Measurements from ENCODE around the gene CHD6.

CHD6 gene

DNA sequence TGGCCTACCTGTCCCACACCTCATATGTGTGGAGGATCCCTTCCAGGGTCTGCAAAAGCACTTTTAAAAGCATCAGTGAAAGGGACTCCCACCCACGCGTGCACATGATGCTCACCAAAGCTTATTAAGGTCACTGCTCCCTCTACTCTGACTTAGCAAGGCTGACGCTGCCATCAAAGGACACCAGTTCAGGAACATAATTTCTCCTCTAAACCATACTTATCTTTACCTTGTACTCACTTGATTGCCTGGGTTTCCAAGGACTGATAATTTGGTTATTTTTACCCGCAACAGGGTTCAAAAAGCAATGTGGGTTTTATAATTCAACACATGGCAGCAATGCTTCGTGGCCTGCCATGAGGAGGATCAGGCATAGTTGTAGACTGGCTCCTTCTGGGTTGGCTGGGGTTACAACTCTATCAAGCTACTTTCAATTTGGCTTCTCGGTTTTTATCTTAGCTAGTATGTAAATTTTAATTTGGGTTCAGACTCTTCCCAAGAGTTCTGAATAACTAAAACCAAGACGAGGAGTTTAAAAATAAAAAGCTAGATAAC lies 199.4 kb downstream of the CHD6 start:
- no peak for DNase-seq

DNA sequence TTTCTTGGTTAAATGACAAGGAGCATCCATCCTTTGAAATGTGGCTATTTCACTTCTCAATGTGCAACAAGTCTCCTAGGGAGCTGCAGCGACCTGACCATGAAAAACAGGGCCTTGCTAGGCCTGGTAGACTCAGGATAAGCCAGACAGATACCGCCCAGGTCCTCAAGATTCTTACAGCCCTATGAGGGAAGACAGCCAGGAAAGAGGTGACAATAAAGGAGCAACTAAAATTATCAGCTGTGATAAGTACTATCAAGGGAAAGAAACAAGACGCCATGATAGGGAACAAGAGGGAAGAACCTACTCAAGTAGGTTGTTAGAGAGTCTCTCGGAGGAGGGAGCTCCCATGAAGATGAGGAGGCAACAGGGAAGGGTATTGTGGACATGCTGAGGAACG lies 200.1 kb downstream of the CHD6 start:
- DNase-seq, result no peak

DNA sequence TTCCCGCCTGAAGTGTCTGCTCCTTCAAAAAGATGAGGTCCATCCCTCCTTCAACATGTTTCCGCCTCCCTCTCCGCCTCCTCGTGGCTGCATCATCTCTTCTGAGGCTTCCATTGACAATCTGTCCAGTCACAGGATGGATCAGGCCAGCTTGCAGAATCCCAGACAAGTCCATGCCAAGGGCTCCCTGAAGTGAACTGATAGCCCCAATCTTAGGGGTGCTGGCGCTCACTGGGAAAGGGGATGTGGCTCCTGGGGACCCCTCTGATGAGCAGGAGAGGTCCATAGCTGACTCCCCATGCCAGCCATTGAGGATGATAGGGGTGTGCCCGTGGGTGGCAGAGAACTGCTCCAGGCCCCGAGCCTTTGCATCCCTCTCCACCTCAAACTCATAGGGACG lies 203.0 kb downstream of the CHD6 start:
- DNase-seq, result no peak

DNA sequence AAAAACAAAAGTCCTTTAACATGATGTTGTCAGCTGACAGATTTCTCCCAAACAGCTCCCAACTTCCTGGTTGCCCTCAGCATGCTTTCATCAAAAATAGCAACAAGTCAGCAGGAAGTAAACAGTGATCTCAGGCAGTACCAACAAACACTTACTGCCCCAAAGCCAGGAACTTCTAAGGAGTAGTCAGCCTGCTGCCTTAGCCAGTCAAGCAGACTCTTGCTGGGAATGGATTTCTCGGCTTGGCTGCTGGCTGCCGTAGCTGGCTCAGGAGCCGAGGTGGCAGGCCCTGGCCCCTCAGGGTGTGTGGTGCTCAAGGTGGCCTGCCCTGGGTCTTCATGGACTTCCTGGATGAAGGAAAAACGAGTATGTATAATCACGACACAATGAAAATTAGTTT lies 205.0 kb downstream of the CHD6 start:
- DNase-seq, result no peak

DNA sequence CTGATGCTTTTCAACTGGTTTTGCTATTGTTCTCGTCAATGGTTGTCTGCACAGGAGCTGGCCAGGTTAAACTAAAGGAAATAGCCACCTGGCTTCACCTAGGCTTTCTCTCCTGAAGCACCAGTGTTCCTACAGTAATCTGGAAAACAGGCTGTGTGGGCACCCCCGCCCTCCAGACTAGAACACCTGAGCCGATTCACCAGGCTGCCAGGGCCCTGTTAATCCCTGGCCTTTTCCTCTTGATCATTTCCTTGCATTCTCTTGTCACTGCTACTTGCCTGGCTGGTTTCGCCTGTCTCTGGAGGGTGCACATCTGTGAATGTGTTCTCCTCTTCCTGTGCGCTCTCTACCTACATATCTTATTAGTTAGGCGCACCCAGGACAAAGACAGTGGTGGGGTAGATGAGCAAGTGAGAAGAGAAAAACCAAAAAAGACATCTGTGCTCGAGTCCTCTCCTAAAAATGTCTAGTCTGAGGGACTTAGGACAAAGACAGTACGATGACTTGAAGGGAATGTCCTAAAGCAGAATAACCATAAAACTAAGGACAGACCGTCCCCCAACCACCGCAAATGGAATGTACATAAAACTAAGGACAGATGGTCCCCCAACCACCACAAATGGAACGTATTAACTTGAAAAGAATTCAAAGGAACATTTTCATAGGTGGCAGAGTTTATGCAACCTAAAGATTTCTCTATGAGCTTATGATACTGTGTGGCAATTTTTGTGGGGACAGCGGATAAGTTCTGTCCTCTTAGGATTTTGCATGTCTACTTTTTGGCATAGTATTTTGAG lies 205.7 kb downstream of the CHD6 start:
- DNase-seq, result no peak

DNA sequence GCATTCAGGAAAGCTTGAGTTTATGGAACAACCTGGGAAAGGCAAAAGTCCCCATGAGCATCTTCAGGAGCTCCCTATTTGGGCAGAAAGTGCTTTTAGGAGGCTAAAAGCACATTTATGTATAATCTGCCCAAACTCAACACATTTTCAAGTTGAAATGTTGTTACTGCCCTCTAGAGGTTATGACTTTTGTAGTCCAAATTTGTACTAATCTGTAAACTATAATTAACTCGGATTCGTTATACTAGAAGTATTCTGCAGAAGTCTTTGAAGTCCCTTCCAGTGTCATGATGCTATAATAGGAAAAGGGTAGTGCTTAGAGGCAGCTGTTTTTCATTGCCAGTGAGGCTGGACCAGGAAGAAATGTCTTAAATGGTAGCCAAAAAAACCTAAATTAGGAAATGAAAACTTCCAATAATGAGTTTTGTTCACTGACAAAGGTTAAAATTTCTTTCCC lies 206.8 kb downstream of the CHD6 start:
- DNase-seq, result peak; percentile 18

DNA sequence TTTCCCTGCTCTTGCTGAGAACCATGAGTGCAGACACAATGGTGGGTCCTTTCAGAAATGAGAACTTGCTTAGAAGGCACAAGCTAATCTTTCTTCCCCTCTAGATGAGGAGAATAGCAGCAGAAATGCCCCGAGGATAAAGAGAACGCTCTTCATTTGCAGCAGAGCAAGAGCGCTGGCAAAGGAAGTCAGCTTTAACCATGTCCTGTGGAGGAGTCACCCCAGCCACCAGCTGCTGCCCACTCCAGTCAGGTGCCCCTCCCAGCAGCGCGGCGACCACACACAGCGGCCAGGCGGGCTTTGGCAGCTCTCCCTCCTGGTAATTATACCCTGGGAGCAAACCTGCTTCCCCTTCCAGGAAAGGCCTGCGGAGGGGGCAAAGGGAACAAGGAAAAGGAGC lies 209.2 kb downstream of the CHD6 start:
- no peak for DNase-seq

DNA sequence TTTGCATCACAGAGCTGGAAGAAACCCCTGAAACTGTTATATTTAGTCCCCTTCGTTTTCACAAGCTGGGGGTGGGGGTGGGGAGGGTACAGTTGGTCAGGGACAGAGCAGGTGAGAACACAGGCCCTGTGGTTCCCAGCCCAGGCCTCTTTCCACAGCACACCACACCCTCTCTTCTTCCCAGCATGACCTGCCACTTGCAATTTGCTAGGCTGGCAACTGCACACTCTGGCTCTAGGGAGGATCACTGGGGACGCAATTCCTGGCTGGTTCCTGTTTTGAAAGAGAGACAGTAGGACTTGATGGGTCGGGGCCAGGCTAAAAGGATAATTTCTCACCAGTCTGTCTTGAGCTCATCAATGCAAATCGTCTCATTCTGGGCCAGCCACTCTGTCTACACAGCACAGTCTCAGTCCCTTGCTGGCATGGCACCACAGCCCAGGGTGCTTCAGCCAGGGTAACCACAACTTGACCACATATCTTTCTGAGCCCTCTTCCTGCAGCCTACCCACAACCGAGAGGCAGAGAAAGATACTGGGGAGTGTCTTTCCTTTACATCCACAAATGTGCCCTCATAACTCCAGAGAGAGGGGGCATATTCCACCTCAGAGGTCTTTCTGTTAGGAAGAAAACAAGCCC lies 209.9 kb downstream of the CHD6 start:
- no peak for DNase-seq

DNA sequence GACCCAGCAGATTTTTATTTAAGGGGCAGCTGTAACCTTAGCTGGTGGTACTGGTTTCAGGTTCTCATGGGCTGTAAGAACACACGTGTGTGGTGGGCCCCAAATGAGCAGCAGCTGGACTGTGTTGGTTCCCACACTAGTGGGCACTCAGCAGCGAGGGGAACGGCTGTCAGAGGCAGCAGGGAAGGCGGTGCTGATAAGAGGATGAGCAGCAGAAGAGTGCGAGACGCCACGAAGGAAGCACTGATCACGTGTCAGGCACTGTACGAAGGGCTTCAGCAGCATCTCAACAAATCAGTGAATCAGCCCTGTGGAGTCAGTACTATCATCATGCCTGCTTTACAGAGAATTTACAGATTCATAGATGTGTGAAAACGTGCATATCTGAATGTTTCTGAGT lies 210.6 kb downstream of the CHD6 start:
- DNase-seq, result no peak

DNA sequence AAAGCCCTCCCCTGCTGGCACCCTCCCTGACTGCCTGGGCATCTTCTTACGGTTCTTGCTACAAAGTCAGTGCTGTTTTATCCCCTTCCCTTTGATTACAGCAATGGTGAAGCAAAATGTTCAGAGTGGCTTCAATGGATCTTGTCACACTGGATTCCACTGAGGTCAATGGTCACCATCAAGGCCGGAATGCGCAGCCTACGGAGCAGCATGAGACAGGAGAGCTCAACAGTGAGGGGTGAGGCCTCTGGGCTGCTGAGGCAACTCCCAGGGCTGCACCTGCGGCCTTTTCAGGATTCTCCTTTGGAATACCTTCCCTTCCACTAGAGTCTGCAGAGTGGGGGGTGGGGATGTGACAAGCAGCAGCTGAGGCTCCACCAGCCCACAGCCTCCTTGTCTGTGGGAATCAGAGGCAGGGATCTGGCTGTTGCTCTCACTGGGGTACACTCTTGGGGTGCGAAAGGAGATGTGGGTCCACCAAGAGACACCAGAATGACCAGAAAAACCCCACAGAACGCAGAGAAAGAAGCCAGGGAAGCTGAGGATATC lies 211.2 kb downstream of the CHD6 start:
- DNase-seq, result no peak

DNA sequence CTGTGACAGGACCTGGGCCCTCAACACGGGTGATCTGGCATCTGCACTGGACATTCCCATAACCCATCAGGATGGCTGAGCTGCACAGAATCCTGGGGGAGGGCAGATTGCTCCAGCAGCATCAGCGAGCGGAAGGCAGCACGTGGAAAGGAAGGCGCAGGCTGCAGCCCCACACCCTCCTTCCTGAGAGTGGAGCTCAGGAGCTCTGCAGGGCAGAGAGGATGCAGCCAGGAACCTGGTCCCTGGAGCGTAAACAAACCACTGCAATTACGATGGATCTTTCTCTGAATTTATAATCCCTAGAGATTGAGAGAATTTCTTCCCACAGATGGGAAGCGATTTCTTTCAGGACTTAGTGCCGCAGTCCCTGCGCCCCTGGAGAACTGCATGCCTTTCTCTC lies 211.8 kb downstream of the CHD6 start:
- DNase-seq, result no peak

DNA sequence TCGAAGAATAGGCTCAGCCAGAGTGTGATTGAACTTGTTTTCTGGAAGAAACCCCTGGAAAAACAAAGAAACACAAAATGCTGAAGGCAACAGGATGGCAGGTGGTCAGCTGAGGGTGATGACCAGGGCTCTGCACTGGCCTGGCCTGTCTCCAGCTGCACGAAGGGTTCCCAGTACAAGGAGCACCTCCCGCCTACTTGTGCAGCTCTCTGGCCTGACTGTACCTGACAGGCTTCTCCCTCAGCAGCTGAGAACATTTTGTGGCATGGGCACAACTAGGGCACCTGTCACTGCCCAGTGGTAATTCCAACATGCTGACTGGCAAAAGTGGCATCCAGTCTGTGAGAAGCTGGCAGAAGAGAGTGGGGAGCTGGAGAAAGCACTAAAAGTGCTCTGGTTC lies 212.7 kb downstream of the CHD6 start:
- DNase-seq, result no peak

DNA sequence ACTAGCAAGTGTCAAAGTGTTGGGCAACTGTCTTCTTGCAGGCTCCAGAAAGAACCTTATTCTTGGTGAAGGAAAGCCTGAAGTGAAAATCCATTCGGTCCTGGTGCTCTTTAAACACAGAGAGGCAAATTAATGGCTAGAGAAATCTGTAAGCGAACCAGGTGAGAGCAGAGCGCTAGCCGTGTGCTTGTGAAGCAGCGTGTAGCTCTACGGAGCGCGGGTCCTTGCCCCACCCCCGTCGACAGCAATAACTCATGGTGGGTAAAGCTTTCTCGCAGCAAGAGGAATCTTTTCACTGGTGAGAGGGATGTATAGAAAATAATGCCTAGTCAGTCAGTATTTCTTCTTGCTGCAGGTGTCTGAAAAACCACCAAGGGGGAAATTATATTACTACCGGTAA lies 214.6 kb downstream of the CHD6 start:
- DNase-seq, result no peak

DNA sequence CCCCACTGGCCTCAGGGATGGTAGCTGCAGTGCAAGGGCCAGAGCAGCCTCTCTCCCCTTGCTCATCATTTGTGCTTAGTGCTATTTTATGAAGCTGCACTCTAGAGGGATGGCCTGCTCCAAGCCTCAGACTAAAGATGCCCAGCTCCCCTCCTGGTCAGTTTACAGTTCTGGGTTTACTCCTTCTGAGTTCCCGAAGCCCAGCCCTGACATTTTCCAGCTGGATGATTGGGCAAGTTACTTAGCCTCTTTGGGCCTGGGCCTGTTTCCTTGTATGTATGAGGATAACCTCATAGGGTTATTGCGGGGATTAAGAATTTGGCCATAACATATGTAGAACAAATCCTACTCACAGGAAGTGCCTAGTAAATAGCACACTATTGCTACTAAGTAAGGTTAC lies 219.8 kb downstream of the CHD6 start:
- DNase-seq, result no peak

DNA sequence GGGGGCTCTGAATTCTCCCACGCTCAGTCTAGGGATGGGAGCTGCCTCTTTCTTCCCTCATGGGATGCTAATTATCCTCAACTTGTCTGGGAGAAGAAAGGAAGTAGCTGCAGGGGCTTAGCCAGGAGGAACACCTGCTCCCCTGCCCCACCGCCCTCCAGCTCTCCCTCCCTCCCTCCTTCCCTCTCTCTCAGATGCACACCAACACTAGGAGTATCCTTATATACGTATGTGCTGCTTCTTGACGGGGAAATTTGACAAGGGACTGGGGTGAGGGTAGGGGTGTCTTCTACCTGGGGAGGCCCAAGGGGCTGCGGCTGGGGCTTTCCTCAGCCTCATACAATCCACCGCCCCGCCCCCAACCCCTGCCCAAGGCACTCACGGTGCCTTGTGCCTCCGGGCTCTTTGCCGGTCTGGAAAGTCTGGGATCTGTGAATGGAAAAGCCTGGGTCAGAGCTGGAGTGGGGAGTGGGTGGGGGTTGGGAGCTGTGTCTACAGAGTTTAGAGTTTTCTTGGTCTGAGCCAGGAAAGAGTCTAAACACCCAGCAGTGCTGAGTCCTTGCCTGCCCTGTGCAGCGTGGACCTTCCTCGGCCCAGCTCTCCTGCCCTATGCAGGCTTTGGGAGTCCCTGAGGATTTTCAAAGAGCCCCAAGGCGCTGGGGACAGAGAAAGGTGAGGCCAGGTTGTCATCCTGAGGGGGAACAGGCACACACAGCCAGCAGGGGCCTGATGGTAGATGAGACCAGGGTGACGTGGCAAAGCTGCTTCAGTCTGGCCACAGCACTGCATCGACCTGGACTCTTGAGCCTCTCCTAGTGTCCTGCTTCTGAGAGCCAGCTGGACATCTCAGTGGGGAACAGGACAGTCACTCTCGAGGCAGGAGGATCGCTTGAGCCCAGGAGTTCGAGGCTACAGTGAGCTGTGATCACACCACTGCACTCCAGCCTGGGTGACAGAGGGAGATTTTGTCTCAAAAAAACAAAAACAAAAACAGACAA lies 222.2 kb downstream of the CHD6 start:
- DNase-seq, result no peak

DNA sequence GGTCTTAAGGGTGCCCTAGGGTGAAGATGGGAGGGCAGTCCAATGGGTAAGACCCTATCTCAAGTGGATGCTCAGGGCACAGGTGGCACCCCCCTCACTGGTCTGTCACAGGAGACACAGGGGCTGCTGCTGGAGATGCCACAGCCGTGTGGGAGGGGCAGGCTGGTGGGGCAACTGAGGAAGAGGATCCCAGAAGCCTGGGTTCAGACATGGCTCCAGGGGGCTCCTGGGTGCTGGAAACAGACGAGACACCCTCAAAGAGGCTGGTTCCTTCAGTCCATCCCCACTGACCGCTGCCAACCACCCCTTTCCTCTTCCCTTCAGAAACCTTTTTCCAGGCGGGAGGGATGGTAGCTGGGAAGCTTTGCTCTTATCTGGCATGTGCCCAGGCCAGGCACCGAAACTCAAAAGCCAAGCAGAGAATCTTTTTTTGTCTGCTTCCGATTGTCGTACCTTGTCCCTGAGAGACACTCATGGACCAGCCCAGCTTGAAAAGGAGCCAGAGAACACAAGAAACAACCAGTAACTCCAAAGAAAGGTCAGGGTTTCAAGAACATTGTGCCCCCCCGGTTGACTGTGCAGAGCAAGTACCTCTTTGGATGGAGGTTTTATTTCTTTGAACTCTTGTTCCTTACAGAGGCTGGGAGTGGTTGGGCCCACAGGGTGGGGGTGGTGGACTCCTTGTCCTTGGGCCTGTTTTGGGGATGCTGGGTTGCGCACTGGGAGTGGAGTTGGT lies 223.1 kb downstream of the CHD6 start:
- no peak for DNase-seq

DNA sequence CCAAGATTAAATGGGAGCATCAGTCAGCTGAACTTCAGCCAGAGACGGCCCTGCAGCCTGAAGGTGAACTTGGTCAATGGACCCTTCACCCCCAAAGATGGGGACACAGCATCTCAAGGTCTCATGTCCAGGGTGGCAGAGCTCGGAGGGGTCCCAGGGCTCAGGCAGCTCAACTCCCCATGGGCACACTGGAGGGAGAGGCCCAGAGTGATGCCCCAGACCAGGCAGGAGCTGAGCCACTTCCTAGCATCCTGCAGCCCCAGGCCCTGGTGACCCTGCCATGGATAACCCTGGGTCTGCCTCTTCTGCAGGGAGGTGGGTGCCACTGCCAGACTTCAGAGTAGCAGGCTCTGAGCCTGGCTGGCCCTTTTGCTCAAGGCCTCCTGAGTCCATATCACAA lies 224.1 kb downstream of the CHD6 start:
- DNase-seq, result no peak

DNA sequence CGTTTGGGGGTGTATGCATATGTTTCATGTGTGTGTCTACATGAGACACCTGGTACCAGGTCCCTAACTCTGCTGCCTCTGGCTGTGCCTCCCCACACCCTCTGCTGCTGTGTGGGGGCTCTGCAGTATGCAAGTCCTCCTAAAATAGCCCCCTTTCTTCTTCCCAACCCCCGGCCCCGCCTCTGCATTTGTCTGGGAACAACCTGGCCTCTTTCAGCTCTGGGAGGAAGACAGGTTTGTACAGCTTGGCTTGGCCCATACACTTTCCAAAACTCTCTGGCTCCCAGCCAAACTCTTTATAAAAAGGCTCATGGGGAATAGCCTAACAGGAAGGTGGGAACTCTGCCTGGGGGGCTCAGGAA lies 224.5 kb downstream of the CHD6 start:
- no peak for DNase-seq

DNA sequence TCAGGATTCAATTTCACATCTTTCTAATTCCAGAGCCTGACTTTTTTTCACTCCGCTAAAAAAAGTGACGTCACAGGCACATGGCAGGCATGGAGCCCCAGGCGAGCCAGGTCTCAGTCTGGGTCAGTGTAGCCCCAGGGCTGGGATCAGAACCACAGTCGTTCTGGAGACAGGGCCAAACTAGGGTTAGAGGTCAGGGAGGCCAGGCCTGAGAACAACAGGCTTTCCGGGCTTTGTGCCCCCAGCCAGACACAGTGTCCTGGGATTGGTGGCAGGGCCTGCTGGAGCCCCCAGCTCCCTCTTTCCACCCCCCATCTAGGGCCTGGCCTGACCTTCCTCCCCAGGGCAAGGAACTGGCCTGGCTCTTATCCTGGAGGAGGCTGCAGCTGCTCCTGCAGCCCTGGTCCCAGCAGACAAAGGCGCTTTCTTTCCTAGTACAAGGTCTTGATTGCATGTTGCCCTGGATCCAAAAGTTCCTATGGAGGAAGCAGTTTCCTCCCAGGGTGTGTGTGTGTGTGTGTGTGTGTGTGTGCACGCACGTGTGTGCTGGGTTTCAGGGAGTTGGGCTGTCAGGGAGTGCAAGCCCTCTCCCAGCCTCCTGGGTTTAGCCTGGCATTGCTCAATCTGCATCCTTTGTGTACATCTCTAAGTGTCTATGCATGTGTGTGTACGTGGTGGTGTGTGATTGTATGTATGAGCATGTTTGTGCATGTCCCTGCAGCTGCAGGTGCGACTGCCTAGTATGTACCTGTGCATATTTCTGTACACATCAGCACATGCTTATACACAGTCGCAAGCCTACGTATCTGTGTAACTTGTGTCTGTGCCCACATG lies 225.1 kb downstream of the CHD6 start:
- DNase-seq, result no peak

DNA sequence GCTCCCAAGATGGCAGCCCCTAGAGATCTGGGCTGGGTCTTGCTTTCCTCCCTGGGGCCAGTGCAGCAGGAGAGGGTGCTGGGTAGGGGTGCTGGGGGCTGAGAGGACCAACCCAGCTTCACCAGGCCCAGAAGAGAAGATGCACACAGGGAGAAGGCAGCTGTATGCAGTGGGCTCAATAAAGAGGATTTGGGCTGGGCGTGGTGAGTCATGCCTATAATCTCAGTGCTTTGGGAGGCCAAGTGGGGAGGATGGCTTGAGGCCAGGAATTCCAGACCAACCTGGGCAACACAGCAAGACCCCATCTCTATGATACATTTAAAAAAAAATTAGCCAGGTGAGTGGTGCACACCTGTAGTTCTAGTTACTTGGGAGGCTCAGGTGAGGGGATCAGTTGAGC lies 225.9 kb downstream of the CHD6 start:
- DNase-seq, result no peak

DNA sequence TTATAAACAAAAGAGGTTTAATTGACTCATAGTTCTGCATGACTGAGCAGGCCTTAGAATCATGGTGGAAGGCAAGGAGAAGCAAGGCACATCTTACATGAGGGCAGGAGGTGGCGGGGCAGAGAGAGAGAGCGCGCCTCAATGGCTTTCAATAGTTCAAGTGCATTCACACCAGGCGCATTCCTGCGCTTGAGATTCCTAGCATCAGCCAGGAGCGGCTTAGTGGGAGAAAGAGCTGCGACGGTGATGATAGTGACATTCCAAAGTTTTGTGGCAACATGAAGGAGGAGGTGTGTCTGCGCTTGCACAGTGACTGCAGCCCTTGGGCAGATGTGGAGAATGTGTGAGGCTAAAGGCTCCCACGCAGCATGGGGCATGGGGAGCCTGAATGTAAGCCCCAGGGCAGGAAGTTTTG lies 226.6 kb downstream of the CHD6 start:
- DNase-seq, result no peak
